Measurements from ENCODE around the gene HCLS1.
"Not testable (repeated sequence)": the region's sequence is repeated elsewhere in the genome, so short reads cannot be mapped to it uniquely, and the experiment has no call there.

The HCLS1 gene

DNA sequence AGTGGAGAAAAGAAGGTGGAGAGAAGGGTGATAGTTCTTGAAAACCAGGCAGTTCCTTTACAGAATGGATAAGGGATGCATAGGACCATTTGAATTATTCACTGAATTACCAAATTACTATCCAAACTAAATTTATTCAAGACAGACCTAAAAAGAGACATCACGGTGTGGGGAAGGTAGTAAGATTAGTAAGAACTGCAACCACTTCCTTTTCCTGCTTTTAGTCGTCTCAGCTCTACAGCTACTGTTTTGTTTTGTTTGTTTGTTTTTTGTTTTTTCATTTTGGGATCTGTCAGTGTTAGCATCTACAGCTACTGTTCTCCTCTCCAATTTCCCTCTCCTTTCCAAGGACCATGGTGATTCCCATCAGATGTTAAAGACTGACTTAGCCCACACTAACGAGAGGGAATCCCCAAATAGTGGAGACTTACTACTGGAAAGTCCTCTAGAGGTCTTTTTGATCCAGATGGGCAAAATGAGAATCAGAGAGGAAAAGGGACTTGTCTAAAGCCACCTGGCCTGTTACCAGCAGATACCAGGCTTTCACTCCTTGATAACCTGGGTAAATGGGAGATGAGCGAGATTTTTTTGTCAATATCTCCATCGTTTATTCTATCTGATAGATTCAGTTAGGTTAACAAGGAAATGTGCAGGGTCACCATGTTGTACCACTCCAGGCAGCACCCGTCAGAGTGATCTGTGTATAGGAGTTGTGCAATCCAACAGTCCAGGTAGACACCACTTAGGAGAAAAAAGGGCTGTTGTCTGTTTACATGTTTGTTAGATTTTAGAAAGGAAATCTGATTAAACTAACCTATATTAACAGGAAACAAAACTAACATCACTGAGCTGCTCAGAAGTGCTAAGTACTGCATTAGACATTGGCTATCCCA, 6.0 kb downstream of the HCLS1 start:
- no peak for DNase-seq

DNA sequence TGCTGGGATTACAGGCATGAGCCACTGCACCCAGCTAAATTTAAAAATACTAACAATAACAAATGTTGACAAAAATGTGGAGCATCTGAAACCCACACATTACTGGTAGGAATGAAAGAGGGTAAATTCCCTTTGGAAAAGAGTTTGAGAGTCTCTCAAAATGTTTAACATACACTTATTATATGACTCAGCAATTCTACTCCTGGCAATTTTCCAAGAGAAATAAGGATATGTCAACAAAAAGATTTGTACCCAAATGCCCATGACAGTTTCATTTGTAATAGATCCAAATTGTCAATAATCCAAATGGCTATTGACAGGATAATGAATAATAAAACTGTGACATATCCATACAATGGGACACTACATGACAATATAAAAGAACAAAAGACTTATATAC, 9.0 kb downstream of the HCLS1 start:
- peak; percentile 75 for DNase-seq

DNA sequence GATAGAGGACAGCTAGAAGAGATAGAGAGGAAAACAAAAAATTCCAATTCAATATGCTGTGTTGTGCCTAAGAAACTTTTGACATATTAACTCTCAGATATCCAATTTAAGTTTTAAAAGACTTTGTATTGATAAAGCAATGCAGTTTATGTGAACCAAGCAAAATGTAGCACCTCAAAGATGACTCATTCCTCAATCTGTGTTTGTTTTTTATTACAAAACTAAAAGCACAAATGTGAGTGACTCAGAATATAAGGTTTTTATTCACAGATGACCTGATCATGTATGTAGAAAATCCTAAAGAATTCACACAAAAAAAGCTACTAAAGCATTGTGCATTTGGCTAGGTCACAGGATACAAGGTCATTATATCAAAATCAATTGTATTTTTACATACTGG, 11.1 kb downstream of the HCLS1 start:
- DNase-seq = peak; percentile 19

DNA sequence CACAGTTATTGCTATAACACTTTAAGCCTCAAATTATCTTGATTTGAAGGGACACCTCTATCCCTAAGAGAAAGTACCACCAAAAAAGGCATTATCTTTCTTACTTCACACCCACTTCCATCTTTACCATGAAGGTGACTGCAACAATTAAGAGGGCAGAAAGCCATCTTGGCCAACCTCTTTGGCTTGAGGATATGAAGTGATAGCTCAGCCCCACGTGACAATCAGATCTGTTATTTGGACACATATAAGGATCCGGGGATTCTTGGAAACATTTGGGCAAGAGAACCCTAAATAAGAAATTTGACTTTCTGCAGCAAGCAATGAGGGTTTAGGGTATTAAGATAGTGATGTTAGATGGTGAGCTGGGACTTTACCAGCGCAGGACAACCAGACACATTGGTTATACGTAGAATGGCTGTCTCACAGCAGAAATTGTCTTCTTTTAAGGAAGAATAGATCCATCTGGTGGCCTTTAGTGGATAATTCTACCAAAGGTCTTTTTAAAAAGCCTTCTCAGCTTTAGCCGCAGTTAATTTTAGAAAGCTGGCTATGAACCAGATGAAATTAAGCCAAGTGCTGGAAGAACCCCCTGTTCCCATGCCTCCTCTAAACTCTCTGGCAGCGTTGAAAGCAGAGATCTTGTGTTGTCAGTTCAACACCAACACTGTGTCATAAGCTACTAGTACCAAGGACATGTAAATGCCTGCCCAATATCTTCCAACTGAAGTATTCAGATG, 12.3 kb downstream of the HCLS1 start:
- peak; percentile 98 for DNase-seq

DNA sequence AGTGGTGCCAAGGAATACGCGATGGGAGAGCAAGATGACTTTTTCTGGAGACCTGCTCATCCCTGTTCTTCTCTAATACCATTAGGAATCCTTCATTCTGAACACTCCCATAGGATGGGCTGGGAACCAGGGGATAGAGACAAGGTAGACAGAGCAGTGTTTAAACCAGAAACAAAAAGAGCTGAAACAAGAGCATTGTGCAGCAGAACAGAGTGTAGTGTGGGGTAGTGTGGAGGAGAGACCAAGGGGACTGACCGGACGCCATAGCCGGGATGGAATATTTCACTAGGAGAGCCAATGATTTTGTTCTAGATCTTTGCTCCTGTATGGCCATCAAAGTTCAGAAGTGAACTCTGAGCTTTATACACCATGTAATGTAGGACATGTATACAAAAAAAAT, 15.6 kb downstream of the HCLS1 start:
- no peak for DNase-seq

DNA sequence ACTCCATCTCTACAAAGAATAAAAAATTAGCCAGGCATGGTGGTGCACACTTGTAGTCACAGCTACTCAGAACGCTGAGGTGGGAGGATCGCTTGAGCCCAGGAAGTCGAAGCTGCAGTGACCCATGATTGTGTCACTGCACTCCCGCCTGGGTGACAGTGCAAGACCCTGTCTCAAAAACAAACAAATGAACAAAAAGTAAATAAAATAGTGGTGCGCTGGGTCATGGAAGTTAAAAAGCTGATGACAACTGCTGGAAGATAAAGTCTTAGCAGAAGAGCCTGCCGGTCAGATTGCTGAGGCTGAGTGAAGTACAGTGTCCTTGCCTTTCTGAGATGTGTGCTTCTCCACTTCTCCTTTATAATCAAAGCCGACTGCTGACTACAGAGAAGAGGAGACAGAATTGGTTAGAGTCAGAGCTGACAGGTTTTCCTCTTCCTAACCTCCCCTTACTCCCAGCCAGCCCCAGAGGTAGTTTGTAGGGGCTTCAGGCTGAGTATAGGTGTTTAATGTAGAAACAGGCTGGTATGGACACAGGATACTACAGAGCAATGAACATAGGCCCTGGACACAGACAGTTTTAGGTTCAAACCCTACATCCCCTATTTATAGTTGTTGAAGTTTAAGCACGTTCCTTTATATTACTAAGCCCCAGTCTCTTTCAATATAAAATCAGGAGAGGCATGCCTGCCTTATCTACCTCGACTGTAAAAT, 17.9 kb downstream of the HCLS1 start:
- no peak for DNase-seq

DNA sequence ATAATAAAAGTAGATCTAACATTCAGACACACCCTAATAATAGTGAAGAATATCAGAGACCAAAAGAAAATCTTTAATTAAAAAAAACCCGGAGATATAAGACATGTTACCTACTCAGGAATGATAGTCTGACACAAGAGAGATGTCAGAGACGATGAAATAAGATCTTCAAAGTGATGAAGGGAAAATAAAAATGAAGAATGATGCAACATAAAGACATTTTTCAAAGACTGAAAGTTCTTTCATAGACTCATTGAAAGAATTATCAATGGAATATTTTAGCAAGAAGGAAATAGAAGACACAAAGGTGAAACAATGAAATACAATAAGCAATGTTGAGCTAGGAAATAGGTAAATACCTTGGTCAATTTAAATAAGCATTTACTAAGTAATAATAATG, 19.6 kb downstream of the HCLS1 start:
- DNase-seq = no peak

DNA sequence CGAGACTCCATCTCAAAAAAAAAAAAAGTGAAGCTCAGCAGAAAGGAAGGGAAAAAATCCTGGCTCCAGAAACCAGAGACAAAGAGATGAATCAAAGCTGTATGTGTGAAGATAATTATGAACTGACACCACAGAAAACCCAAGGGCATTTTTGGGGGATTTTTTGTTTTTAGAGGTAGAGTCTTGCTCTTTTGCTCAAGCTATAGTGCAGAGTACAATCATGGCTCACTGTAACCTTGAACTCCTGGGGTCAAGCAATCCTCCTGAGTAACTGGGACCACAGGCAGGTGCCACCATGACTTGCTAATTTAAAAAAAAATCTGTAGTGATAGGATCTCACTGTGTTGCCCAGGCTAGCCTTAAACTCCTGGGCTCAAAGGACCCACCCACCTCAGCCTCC, 22.8 kb downstream of the HCLS1 start:
- no peak for DNase-seq

DNA sequence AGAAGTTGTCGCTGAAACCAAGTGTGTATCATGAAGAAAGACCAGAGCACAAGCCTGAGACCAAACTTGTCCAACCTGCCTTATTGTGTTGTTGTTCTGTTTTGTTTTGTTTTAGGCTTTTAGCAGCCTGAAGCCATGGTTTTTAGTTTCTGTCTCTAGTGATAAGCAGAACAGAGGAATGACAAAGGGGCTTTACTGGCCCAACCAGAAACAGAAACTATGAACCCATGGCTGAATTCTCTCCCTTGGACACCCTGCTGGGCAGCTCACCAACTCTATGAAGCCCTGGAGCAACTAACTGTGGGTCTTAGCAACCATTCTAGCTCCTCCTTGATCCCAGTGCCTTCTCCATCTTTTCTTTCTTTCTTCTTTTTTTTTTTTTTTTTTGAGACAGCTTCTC, 30.3 kb downstream of the HCLS1 start:
- DNase-seq = no peak

DNA sequence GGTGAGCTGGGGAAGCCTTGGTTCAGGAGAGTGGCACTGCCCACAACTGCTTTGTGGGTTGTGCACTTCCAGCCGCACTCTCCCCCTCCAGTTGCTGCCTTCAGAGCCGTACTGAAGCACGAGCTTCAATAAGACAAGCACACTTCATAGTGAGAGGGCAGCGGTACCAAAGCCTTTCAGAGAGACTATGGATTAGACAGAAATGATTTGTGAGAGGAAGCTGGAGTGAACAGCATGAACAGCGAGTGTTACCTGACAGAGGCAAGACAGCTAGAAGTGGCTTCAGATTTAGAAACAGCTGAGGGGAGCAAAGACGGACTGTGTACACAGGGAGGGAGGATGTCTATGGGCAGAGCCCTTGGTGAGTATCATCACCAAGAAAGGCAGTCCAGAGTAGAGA, 31.1 kb downstream of the HCLS1 start:
- no peak for DNase-seq

DNA sequence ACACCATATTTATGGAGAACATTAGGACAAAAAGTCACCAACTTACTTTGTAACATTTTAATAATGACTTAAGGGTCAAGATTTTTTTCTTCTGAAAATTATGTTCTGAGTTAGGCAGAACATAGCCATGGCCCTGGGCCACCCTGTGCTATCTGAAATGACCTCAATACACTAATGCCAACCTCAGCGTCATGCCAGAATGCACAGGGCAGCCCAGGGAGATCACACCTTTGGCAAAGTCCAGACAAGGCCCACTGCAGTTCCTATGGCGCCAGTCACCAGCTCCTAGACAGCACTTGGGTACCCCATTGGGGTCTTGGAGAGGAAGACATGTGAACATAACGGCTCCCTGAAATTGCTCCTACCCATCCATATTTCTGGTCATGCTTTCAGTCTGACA, 33.1 kb downstream of the HCLS1 start:
- no peak for DNase-seq

DNA sequence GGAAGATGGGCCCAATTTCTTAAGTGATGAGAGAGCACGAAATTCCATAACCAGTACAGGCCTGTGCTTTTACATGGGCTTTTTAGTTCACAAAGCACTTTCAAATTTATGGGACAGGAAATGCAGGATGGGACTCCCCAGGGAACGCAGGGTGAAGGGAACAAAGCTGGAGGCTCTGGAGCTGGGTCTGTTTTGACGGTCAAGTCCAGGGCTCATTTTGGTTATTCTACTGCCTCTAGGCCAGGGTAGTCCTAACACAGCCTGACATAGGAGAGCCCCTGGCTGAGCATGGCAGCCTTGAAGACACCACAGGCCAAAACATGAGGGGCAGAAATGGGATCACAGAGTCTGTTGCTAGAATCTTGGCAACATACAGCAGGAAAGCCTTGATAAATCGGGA, 33.5 kb downstream of the HCLS1 start:
- DNase-seq = no peak

DNA sequence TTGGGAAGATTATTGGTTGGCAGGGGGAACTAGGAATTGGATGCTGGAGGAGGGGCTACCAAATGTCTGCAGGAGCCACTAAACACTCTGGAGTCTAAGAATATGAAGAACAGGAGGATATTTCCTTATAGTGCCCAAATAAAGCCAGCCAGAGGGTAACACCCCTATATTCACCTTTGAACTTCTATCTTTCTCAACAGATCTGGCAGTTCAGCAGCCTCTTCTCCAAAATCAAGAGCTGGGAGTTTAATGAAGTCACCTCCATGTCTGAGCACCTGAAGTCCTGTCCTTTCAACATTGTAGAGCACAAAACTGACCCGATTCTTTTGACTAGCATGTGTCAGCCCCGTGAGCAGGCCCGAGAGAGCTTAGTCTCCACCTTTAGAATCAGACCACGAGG, 34.2 kb downstream of the HCLS1 start:
- DNase-seq = no peak

DNA sequence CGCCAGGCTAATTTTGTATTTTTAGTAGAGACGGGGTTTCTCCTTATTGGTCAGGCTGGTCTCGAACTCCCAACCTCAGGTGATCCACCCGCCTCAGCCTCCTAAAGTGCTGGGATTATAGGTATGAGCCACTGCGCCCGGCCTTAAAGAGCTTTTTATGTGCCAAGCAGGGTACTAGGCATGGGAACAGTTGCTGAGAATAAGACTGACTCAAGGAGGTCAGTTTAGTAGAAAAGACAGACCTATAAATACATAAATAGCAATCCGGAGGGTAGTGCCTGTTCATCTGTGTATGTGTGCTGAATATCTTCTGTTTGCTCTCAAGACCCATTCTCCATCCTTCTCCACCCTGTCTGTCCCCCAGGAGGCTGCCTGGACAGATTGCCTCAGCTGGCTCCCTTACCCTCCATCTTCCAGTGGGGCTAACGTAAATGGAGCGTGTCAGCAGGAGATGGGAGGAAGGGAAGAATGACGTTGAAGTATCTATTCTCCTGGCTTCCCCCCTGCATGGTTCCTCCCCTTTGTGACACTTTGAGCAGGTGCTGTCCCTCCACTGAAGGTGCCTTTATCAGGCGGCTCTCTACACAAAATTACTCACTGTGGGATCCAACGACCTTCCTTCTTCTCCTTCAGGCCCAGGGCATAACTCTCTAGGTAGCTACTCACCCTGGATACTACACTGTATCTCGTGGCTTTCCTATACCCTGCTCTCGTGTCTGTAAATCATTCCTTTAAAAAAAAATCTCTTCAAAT, 36.4 kb downstream of the HCLS1 start:
- DNase-seq = no peak

DNA sequence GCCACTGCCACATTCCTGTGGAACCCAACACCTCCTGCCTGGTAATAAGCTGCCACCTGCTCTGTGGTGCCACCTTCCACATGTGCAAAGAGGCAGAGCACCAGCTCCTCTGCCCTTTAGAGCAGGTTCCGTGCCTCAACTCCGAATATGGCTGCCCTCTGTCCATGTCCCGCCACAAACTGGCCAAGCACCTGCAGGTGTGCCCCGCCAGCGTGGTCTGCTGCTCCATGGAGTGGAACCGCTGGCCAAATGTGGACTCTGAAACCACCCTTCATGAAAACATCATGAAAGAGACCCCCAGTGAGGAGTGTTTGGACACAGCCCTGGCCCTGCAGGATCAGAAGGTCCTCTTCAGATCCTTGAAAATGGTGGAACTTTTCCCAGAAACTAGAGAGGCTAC, 39.2 kb downstream of the HCLS1 start:
- no peak for DNase-seq

DNA sequence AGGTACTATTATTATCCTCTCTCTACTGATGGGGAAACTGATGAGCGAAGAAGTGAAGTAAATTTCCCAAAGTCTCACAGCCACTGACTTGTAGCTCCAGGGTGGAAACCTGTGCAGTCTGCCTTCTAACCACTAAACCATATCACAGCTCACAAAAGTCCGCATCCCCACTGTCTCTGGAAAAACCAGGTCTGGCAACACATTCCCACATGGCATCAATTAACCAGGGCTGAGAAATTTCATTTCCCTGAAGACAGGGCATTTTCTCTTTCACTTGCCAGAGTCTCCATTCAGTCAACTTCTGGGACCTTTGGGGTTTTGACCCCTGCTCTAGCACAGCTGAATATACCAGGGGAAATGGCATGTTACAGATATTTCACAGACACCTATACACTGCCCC, 41.0 kb downstream of the HCLS1 start:
- no peak for DNase-seq

DNA sequence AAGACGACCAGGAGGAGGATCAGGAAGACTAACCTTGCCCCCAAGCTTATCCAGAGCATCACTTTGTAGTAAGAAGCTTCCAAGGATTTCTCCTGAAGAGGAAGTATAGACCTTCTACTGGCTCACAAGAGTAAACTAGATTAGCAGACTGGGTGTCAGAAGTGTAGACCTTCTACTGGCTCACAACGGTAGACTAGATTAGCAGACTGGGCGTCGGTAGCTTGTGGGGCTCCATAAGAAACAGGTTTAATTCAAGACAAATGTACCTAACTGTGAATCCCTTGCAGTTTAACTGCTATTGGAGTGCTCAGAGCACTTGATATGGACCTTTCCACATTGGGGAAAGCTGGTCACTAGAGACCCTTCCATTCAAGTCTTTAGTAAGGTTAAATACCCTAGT, 54.6 kb downstream of the HCLS1 start:
- no peak for DNase-seq

DNA sequence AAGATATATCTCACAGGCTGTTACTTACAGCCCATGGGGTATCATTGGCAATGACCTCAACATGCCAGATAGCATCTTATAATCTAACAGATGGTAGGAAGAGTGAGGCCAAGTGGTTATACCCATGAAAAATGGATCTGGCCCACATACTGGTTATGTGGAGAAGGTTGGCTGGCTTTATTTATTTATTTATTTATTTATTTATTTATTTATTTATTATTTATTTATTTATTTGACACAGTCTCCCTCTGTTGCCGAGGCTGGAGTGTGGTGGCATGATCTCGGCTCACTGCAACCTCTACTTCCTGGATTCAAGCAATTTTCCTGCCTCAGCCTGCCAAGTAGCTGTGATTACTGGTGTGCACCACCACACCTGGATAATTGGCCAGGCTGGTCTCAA, 55.9 kb downstream of the HCLS1 start:
- DNase-seq = no peak

DNA sequence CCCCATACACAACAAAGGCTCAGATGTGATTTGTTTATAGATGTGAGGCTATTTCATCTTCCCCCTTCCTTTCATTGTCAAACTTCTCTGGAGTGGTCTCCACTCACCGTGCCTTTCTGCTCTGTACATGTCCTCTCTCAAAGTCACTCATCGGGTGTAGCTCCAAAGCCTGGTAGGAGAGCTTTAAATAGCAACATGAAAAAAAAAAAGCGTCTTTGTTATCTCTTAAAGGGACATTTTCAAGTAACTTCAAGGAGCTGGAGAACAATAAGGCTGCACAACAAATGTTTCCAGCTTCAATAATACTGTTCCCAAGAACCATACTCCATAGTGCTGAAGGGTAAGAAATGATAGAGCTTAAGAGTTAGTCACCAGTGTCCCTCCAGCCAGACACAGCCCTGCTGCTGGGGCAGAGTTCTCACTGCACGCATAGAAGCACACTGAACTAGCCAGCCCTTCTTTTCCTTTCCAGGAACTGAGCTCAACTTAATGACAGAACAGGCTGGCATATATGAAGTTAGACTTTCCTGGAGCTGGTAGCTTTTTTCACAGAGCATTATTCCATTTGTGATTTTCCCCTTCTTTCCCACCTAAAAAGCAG, 59.4 kb downstream of the HCLS1 start:
- DNase-seq = no peak

DNA sequence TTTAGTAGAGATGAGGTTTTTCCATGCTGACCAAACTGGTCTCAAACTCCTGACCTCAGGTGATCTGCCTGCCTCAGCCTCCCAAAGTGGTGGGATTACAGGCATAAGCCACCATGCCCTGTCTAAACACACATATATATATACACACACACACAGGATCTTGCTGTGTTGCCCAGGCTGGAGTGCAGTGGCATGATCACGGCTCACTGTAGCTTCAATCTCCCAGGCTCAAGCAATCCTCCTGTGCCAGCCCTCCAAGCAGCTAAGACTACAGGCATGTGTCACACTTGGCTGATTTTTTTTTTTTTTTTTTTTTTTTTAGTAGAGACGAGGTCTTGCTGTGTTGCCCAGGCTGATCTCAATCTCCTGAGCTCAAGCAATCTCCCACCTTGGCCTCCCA, 60.8 kb downstream of the HCLS1 start:
- not testable (repeated sequence) for DNase-seq

DNA sequence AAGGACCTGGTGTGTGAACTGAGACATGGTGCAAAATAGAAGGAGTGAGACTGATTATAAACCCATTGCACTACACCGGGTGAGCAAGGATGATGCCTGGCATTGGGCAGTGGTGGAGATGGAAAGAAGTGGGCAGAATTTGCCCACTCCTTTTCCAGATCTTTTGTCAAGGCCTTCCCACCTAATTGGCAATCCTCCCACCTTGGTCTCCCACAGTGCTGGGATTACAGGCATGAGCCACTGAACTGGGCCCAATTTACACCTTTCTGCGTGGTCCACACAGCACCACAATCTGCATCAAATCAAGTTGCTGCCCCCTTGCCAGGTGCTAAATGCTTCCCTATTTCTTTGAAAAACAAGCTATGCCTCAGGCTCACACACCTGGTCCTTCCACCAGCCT, 62.1 kb downstream of the HCLS1 start:
- DNase-seq = no peak

DNA sequence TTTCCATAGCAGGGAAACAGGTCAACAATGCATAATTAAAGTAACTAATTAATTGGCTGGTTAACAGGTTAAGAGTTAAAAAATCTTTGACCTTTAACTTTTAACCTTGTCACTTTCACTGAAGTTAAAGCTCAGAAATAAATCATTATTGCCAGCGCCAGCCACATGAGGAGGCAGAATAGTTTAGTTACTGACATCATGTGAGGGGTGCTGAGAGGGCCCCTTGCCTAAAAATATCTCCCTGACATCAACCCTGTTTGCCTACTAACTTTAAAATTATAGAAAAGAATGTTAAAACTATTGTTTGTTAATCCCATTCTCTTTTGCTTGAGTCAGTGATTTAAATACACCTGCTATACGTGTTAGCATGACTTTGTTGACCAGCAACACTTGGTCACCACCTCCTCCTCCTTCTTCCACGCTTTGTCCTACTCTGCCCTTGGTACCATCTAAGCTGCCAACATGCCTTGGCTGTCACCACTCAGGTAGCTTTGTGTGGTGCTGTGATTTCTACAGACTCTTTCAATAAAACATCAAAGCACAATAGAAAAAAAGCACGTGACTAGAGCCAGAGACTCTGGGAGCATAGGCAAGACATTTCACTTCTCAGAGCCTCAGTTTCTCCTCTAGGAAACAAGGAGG, 64.8 kb downstream of the HCLS1 start:
- DNase-seq = no peak
